ENCODE results near the gene HSP90AA1.

Gene HSP90AA1

GRCh38 chr14:102046337-102047278 is 40.2 kb downstream of the HSP90AA1 start:
- H2AFZ ChIP-seq (ENCODE audit: low read length): no peak overlapping the region
- no peaks in the 10 kb centered on the region for H3K27me3 ChIP-seq (ENCODE audit: insufficient read depth, low read length, poor library complexity, severe bottlenecking)
- H3K9me3 ChIP-seq (ENCODE audit: insufficient read depth, low read depth, low read length): no peaks in the 10 kb centered on the region
- no peaks in the 10 kb centered on the region for H3F3A ChIP-seq (ENCODE audit: low read depth)
- H3K4me2 ChIP-seq (ENCODE audit: low read depth, low read length, poor library complexity, severe bottlenecking): no peak overlapping the region
- no peaks in the 10 kb centered on the region for H4K20me1 ChIP-seq (ENCODE audit: insufficient read depth, low read length, poor library complexity, severe bottlenecking)
- H3K4me3 ChIP-seq (ENCODE audit: low read length, poor library complexity, severe bottlenecking): no peak overlapping the region
- TF ChIP-seq EZH2phosphoT487 (IDR thresholded peaks at IDR 0.05; ENCODE audit: borderline replicate concordance): no peak
- peak; percentile 51 for TF ChIP-seq CTCF (conservative IDR thresholded peaks at IDR 0.05; ENCODE audit: low read length)
- H3K36me3 ChIP-seq (ENCODE audit: insufficient read depth, low read length): peaks cover 81% of the 10 kb centered on the region; the same call in 1 of the 2 replicates
- no peaks in the 10 kb centered on the region for H3K9me2 ChIP-seq (replicated peaks; ENCODE audit: low read depth, low read length)
- H3K4me1 ChIP-seq (ENCODE audit: insufficient read depth, low read length, poor library complexity, severe bottlenecking): no peaks in the 10 kb centered on the region
- no peak overlapping the region for H3K9ac ChIP-seq (ENCODE audit: low read depth, low read length, poor library complexity, severe bottlenecking)
- no peaks in the 10 kb centered on the region for H3K79me2 ChIP-seq (ENCODE audit: insufficient read depth, low read length)

GRCh38 chr14:102044566-102044965 is 42.3 kb downstream of the HSP90AA1 start:
- no peak overlapping the region for H3K4me3 ChIP-seq (ENCODE audit: low read length, poor library complexity, severe bottlenecking)
- H3K36me3 ChIP-seq (ENCODE audit: insufficient read depth, low read length): peaks cover 87% of the 10 kb centered on the region; the same call in 1 of the 2 replicates
- H4K20me1 ChIP-seq (ENCODE audit: insufficient read depth, low read length, poor library complexity, severe bottlenecking): no peaks in the 10 kb centered on the region
- H3K9me2 ChIP-seq (replicated peaks; ENCODE audit: low read depth, low read length): no peaks in the 10 kb centered on the region
- no peaks in the 10 kb centered on the region for H3K4me1 ChIP-seq (ENCODE audit: insufficient read depth, low read length, poor library complexity, severe bottlenecking)
- TF ChIP-seq CTCF (conservative IDR thresholded peaks at IDR 0.05; ENCODE audit: low read length): no peak
- no peak for TF ChIP-seq EZH2phosphoT487 (IDR thresholded peaks at IDR 0.05; ENCODE audit: borderline replicate concordance)
- no peak overlapping the region for H3K9ac ChIP-seq (ENCODE audit: low read depth, low read length, poor library complexity, severe bottlenecking)
- no peaks in the 10 kb centered on the region for H3K27me3 ChIP-seq (ENCODE audit: insufficient read depth, low read length, poor library complexity, severe bottlenecking)
- no peaks in the 10 kb centered on the region for H3F3A ChIP-seq (ENCODE audit: low read depth)
- H3K9me3 ChIP-seq (ENCODE audit: insufficient read depth, low read depth, low read length): no peaks in the 10 kb centered on the region
- no peak overlapping the region for H3K4me2 ChIP-seq (ENCODE audit: low read depth, low read length, poor library complexity, severe bottlenecking)
- no peaks in the 10 kb centered on the region for H3K79me2 ChIP-seq (ENCODE audit: insufficient read depth, low read length)
- no peak overlapping the region for H2AFZ ChIP-seq (ENCODE audit: low read length)

- Histone ChIP-seq H3K79me2 (ENCODE audit: insufficient read depth, low read length) (no peaks in the 10 kb centered on the region), H3K9me2 (replicated peaks; ENCODE audit: low read depth, low read length) (no peaks in the 10 kb centered on the region), H3K4me3 (ENCODE audit: low read length, poor library complexity, severe bottlenecking) (no peak overlapping the region), H3K27me3 (ENCODE audit: insufficient read depth, low read length, poor library complexity, severe bottlenecking) (no peaks in the 10 kb centered on the region), H4K20me1 (ENCODE audit: insufficient read depth, low read length, poor library complexity, severe bottlenecking) (no peaks in the 10 kb centered on the region), H3F3A (ENCODE audit: low read depth) (no peaks in the 10 kb centered on the region), H2AFZ (ENCODE audit: low read length) (no peak overlapping the region), H3K4me1 (ENCODE audit: insufficient read depth, low read length, poor library complexity, severe bottlenecking) (no peaks in the 10 kb centered on the region), H3K36me3 (ENCODE audit: insufficient read depth, low read length) (peaks cover 87% of the 10 kb centered on the region; the same call in 1 of the 2 replicates), H3K9me3 (ENCODE audit: insufficient read depth, low read depth, low read length) (no peaks in the 10 kb centered on the region), H3K9ac (ENCODE audit: low read depth, low read length, poor library complexity, severe bottlenecking) (no peak overlapping the region), H3K4me2 (ENCODE audit: low read depth, low read length, poor library complexity, severe bottlenecking) (no peak overlapping the region)
- TF ChIP-seq CTCF (conservative IDR thresholded peaks at IDR 0.05; ENCODE audit: low read length) (no peak), EZH2phosphoT487 (IDR thresholded peaks at IDR 0.05; ENCODE audit: borderline replicate concordance) (no peak)
Observed at GRCh38 chr14:102043251-102044025, 43.4 kb downstream of the HSP90AA1 start.

Data from Loucy (cell line).